Panc1 (cell line): ENCODE data around the gene BRD1.

Experiments
- POLR2AphosphoS5 ChIP-seq: IDR thresholded peaks from 2 replicates; pipeline ENCODE4 v1.6.1; 2012; ENCODE audit warnings: mild to moderate bottlenecking, low read depth, low read length, moderate library complexity
- TCF7L2 ChIP-seq: IDR thresholded peaks from 2 replicates; pipeline ENCODE4 v1.6.1; 2011; ENCODE audit warnings: mild to moderate bottlenecking, low read depth, low read length, inconsistent platforms
- TF ChIP-seq, protein P1 (sequence below): fragments of 450-650 bp; IDR thresholded peaks from 2 replicates; pipeline ENCODE4 v1.5.1; 2017; ENCODE audit warnings: mild to moderate bottlenecking

- TF ChIP-seq, protein P1, sequence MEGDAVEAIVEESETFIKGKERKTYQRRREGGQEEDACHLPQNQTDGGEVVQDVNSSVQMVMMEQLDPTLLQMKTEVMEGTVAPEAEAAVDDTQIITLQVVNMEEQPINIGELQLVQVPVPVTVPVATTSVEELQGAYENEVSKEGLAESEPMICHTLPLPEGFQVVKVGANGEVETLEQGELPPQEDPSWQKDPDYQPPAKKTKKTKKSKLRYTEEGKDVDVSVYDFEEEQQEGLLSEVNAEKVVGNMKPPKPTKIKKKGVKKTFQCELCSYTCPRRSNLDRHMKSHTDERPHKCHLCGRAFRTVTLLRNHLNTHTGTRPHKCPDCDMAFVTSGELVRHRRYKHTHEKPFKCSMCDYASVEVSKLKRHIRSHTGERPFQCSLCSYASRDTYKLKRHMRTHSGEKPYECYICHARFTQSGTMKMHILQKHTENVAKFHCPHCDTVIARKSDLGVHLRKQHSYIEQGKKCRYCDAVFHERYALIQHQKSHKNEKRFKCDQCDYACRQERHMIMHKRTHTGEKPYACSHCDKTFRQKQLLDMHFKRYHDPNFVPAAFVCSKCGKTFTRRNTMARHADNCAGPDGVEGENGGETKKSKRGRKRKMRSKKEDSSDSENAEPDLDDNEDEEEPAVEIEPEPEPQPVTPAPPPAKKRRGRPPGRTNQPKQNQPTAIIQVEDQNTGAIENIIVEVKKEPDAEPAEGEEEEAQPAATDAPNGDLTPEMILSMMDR: no peak
- TF ChIP-seq TCF7L2 (no peak), POLR2AphosphoS5 (no peak)
Measured at GRCh38 chr22:49867303-49868265, 39.9 kb upstream of the BRD1 start.
